C4-2B (cell line): ENCODE measurements around the gene AQP7.
"Not testable (repeated sequence)": the region's sequence is repeated elsewhere in the genome, so short reads cannot be mapped to it uniquely, and the experiment has no call there.

Experiments used
- CTCF ChIP-seq: fragments of 450-650 bp; conservative IDR thresholded peaks from 2 replicates; pipeline ENCODE4 v1.5.1; 2017; ENCODE audit warnings: mild to moderate bottlenecking
- ZFX ChIP-seq: fragments of 450-650 bp; IDR thresholded peaks from 2 replicates; pipeline ENCODE4 v1.6.1; 2017

GRCh38 chr9:33391111-33391771 is 11.1 kb downstream of the AQP7 start:
- not testable (repeated sequence) for TF ChIP-seq CTCF, ZFX
